ENCODE data around the gene BRAF.

DNA sequence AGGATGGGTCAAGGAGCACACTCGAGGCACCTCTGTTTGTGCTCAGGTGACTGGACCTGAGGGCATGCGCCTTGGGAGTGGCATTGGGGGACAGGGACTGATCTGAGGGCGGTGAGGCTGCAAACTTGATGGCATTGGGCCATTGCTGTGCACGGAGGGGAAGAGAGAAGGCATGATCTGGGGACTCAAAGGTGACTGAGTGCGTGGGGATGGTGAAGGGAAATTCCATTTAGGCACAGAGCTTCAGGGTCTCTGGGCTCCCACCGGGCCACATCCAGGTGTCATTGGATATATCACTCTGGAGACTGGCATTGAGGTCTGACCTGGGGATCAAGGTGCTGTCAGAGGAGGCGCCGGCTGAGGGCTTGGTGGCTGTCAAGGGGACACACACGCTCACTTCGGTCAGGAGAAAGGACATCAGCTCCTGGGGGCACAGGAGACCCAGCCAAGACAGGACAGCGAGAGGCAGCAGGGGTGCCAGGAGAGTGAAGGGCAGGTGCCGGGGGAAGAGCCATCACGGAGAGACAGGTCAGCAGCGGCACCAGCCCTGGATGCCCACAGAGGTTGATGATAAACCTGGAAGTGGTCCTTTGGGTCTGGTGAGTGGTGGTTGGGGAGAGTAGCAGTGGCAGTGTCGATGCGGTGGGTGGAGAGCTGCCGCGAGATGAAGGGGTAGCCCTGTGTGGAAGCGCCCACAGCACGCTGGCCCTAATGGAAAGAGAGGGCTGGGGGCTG lies 246.5 kb downstream of the BRAF start:
- TF ChIP-seq POLR2A (IDR thresholded peaks at IDR 0.05; ENCODE audit: low read length) (no peak), GATA1 (IDR thresholded peaks at IDR 0.05; ENCODE audit: low read depth, low read length) (no peak)

Data from erythroblast (primary cell).